K562 (cell line): Measurements from ENCODE around the gene SPRR2D. TPM values are rescaled to one million over a fixed set of nuclear protein-coding genes. Genes with fewer than 3 reads are reported as not detected.

Source experiments
- BRF2 ChIP-seq: IDR thresholded peaks from 3 replicates; pipeline ENCODE4 v1.6.1; 2011; ENCODE audit warnings: borderline replicate concordance, mild to moderate bottlenecking; ENCODE audit not compliant: insufficient read length, insufficient read depth
- CHD2 ChIP-seq: IDR thresholded peaks from 2 replicates; pipeline ENCODE4 v1.6.1; 2011; ENCODE audit warnings: low read depth, low read length
- EHMT2 ChIP-seq: fragments of 450-650 bp; IDR thresholded peaks from 2 replicates; pipeline ENCODE4 v1.6.1; 2018; ENCODE audit warnings: antibody characterized with exemption
- FOXK1 ChIP-seq: sonication (generic); formaldehyde crosslinking; IDR thresholded peaks from 2 replicates; pipeline ENCODE4 v1.8.0; 2022; ENCODE audit warnings: missing genetic modification reagents, mild to moderate bottlenecking, borderline replicate concordance
- SFPQ ChIP-seq: fragments of 200-400 bp; formaldehyde crosslinking; IDR thresholded peaks from 2 replicates; pipeline ENCODE4 v1.6.1; 2017; ENCODE audit warnings: mild to moderate bottlenecking, low read depth, low read length, moderate library complexity
- ZBTB43 ChIP-seq: sonication (generic); formaldehyde crosslinking; IDR thresholded peaks from 2 replicates; pipeline ENCODE4 v1.8.0; 2023; ENCODE audit warnings: mild to moderate bottlenecking, missing genetic modification reagents
- ZFP1 ChIP-seq: fragments of 450-650 bp; formaldehyde crosslinking; IDR thresholded peaks from 2 replicates; pipeline ENCODE4 v1.4.0; 2020; ENCODE audit warnings: mild to moderate bottlenecking, mixed read lengths
- ZNF347 ChIP-seq: fragments of 450-650 bp; formaldehyde crosslinking; IDR thresholded peaks from 2 replicates; pipeline ENCODE4 v1.4.0; 2020; ENCODE audit warnings: low read depth, mild to moderate bottlenecking, moderate library complexity
- ZNF668 ChIP-seq: fragments of 250-450 bp; sonication (Bioruptor Pico); IDR thresholded peaks from 2 replicates; pipeline ENCODE4 v1.8.0; 2022; ENCODE audit warnings: mild to moderate bottlenecking, inconsistent platforms
- ZNF707 ChIP-seq: fragments of 250-450 bp; sonication (Bioruptor Pico); conservative IDR thresholded peaks from 2 replicates; pipeline ENCODE4 v1.8.0; 2022; ENCODE audit warnings: inconsistent platforms, mild to moderate bottlenecking, moderate library complexity
- ZNF740 ChIP-seq, 3 experiments: fragments of 200-800 bp in 1 of 3; sonication (Bioruptor generic) in 1 of 3; sonication (generic) in 1 of 3; formaldehyde crosslinking in 1 of 3; IDR thresholded peaks; 2 replicates each; pipeline versions ENCODE4 v1.6.1 to v1.8.0; 2016 to 2022; ENCODE audit warnings: mild to moderate bottlenecking in 2 of 3, missing compliant biosample characterization in 2 of 3, missing genetic modification characterization in 2 of 3, missing genetic modification reagents in 1 of 3
- ZNF766 ChIP-seq: fragments of 200-800 bp; sonication (Bioruptor generic); conservative IDR thresholded peaks from 2 replicates; pipeline ENCODE4 v1.6.1; 2016; ENCODE audit warnings: missing genetic modification characterization, missing compliant biosample characterization
- polyA plus RNA-seq, 8 experiments: library from polyadenylated mRNA; depleted of rRNA in 4 of 8; stranded (reverse) in 5 of 8; unstranded in 3 of 8; fragments of >200 nt; fragmentation: Nextera tagmentation in 2 of 8; fragmentation: Illumina TruSeq in 1 of 8; extraction: Ambion mirVana in 2 of 8; extraction: Trizol in 1 of 8; gene quantifications; 2 replicates each; pipeline versions ENCODE4 v1.2.1 to v1.2.3, GENCODE V29; 2011 to 2014; ENCODE audit warnings: inconsistent platforms in 1 of 8, missing spikeins in 1 of 8
- total RNA-seq, 7 experiments: library from RNA; depleted of rRNA in 6 of 7; stranded (reverse); fragments of >200 nt in 6 of 7; fragmentation: Illumina TruSeq in 2 of 7; extraction: Trizol in 2 of 7; gene quantifications; 2 replicates each; pipeline versions ENCODE4 v1.2.1 to v1.2.3, GENCODE V29; 2011 to 2021; ENCODE audit warnings: low replicate concordance in 1 of 7

The SPRR2D gene
- total and polyA plus RNA-seq, 9 of the 15 experiments (the other 6 are each of a cell fraction or from before 2014, with no cell fraction given), result 0.91 to 5.1 (median 3.2) TPM; not detected in 1

GRCh38 chr1:153087652-153088051 is 46.7 kb upstream of the SPRR2D start (continued):
- no peak for TF ChIP-seq ZNF668 (CRISPR knock-in tag)
- no peak for TF ChIP-seq BRF2
- peak; percentile 36; the same call in 1 of the 2 replicates for TF ChIP-seq EHMT2
- TF ChIP-seq FOXK1, result no peak
- no peak for TF ChIP-seq ZBTB43 (CRISPR knock-in tag)
- no peak for TF ChIP-seq SFPQ
- no peak for TF ChIP-seq ZFP1 (CRISPR knock-in tag)
- TF ChIP-seq ZNF740 (CRISPR knock-in tag; IDR thresholded peaks at IDR 0.05), result no peak
- no peak for TF ChIP-seq ZNF740 (tag; IDR thresholded peaks at IDR 0.05)
- no peak for TF ChIP-seq ZNF766 (CRISPR knock-in tag)
- no peak for TF ChIP-seq CHD2
- no peak for TF ChIP-seq ZNF707 (CRISPR knock-in tag)
- no peak for TF ChIP-seq ZNF347 (CRISPR knock-in tag)
